ENCODE measurements around the gene BHLHA9. TPM values are rescaled to one million over a fixed set of nuclear protein-coding genes. Genes with fewer than 3 reads are reported as not detected.

BHLHA9 gene
- total RNA-seq, 1 donor from 2014 or later, result not detected

DNA sequence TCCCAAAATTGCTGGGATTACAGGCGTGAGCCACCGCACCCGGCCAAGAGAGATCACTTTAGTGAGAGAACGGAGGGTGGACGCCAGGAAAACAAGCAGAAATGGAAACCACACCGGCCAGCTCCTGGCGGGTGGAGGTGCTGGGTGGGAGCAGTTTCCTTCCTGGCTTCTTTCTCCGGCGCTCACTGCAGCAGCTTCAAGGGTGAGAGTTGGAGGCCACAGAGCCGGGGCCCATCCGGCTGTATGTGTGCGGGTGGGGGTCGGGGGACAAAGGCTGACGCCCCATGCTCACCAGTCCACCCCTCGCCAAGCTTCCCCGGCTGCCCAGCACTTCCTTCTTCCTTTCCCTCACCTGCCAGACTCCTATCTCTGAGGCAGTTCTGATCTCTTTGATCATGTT lies 13.5 kb upstream of the BHLHA9 start:
- H3K4me3 Mint-ChIP-seq, result no peak overlapping the region
- H3K9me3 Mint-ChIP-seq, result no peaks in the 10 kb centered on the region
- no peaks in the 10 kb centered on the region for H3K36me3 Mint-ChIP-seq
- no peak for DNase-seq (ENCODE audit: extremely low spot score, unreplicated experiment)
- peaks cover 11% of the 10 kb centered on the region for H3K4me1 Mint-ChIP-seq (ENCODE audit: unreplicated experiment)
- no peak overlapping the region for H3K27ac Mint-ChIP-seq
- H3K27me3 Mint-ChIP-seq, result peaks cover 33% of the 10 kb centered on the region
- TF ChIP-seq, protein P1, sequence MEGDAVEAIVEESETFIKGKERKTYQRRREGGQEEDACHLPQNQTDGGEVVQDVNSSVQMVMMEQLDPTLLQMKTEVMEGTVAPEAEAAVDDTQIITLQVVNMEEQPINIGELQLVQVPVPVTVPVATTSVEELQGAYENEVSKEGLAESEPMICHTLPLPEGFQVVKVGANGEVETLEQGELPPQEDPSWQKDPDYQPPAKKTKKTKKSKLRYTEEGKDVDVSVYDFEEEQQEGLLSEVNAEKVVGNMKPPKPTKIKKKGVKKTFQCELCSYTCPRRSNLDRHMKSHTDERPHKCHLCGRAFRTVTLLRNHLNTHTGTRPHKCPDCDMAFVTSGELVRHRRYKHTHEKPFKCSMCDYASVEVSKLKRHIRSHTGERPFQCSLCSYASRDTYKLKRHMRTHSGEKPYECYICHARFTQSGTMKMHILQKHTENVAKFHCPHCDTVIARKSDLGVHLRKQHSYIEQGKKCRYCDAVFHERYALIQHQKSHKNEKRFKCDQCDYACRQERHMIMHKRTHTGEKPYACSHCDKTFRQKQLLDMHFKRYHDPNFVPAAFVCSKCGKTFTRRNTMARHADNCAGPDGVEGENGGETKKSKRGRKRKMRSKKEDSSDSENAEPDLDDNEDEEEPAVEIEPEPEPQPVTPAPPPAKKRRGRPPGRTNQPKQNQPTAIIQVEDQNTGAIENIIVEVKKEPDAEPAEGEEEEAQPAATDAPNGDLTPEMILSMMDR (conservative IDR thresholded peaks at IDR 0.05), result no peak

DNA sequence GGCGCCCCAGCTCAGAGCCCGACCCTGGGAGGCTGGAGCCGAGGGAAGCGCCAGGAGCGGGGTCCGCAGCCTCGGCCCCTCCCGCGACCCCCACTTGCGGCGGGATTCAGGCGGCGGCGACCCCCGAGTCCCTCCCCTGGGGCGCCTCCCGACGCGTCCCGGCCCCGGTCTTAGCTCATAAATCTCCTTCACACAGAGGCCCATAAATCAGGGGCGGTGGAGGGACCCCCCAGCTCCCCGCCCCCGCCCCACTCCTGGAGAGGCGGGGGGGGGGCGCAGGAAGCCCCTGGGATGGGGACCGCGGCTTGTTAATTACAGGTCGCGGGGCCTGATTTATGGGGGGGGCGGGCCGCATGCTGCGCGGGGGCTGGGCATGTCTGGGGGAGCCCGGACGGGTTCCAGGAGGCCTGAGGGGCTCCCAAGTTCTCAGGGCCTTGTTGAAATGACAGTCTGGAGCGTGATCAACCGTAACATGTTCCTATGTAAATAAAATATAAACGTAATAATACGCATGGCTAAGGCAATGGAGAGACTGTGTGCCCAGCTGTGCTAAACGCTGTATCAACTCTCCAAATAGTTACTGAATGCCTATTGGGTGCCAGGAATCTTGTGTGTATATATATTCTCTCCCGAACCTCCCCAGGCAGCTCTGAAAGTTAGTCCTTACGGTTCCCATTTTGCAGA lies 10.0 kb upstream of the BHLHA9 start:
- H3K9me3 Mint-ChIP-seq, result no peaks in the 10 kb centered on the region
- H3K36me3 Mint-ChIP-seq, result no peaks in the 10 kb centered on the region
- H3K27me3 Mint-ChIP-seq, result peaks cover 28% of the 10 kb centered on the region
- peaks cover 4% of the 10 kb centered on the region for H3K4me1 Mint-ChIP-seq (ENCODE audit: unreplicated experiment)
- H3K27ac Mint-ChIP-seq, result no peak overlapping the region
- peak overlapping the region; percentile 60 for H3K4me3 Mint-ChIP-seq
- DNase-seq (ENCODE audit: extremely low spot score, unreplicated experiment), result no peak
- TF ChIP-seq, protein P1 (conservative IDR thresholded peaks at IDR 0.05), result no peak

DNA sequence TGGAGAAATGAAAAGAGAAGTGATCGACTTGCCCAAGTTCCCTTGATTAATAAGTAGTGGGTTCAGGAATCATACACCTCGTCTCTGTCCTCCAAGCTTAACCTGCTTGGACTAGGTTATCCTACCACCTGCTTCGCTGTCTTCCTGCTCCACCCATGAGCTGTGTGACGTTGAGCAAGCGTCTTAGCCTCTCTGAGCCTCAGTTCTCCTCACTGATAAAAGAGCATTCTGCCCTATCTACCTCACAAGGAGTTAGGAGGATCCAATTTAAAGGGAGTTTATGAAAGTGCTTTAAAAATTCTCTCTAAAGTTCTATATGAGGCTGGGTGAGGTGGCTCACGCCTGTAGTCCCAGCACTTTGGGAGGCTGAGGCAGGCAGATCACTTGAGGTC lies 9.5 kb upstream of the BHLHA9 start:
- Mint-ChIP-seq H3K9me3 (no peaks in the 10 kb centered on the region), H3K4me3 (peak overlapping the region; percentile 60)
- TF ChIP-seq, protein P1 (conservative IDR thresholded peaks at IDR 0.05), result no peak

DNA sequence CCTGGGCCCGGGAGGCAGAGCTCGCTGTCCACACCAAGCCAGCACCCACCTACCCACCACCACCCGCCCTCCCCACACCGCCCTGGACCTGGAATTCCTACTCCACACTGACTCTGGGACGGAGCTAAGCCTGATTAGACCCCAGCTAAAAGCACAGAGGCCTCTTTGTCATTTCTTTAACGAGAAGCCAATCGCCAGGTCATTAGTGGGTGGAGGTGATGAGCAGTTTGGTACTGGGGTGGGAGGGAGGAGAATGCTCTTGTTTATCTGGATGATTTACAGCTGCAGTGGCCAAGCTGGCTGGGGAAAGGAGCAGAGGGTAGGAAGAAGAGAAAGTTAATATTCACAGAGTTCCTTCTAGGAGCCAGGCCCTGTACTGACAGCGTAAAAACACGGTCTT lies 6.0 kb upstream of the BHLHA9 start:
- H3K4me1 Mint-ChIP-seq (ENCODE audit: unreplicated experiment), result peaks cover 9% of the 10 kb centered on the region

More for the DNA sequence above, 9.5 kb upstream of the BHLHA9 start:
- Mint-ChIP-seq H3K27me3 (peaks cover 24% of the 10 kb centered on the region), H3K27ac (no peak overlapping the region), H3K4me1 (ENCODE audit: unreplicated experiment) (peaks cover 4% of the 10 kb centered on the region), H3K36me3 (no peaks in the 10 kb centered on the region)
- no peak for DNase-seq (ENCODE audit: extremely low spot score, unreplicated experiment)

DNA sequence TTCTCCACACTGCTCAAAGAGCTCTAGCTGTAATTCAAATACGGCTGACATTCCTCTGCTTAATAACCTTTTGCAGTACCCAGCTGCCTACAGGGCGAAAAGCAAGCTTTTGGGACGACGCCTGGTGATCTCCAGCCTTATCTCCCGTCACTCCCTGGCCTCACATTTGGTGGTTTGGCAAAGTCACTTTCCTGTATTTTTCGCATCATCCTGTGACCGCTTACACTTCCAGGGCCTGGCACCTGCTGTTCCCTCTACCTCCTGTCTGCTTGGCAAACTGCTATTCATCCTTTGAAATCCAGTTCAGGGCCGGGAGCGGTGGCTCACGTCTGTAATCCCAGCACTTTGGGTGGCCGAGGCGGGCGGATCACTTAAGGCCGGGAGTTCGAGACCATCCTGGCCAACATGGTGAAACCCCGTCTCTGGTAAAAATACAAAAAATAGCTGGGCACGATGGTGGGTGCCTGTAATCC lies 2.7 kb upstream of the BHLHA9 start:
- no peak for DNase-seq (ENCODE audit: extremely low spot score, unreplicated experiment)
- TF ChIP-seq, protein P1 (conservative IDR thresholded peaks at IDR 0.05), result no peak
- Mint-ChIP-seq H3K4me1 (ENCODE audit: unreplicated experiment) (peaks cover 5% of the 10 kb centered on the region), H3K27me3 (peaks cover 4% of the 10 kb centered on the region), H3K9me3 (no peaks in the 10 kb centered on the region), H3K4me3 (peak overlapping the region; percentile 86), H3K27ac (peak overlapping the region; percentile 62), H3K36me3 (no peaks in the 10 kb centered on the region)

More for the DNA sequence above, 6.0 kb upstream of the BHLHA9 start:
- Mint-ChIP-seq H3K27me3 (peaks cover 12% of the 10 kb centered on the region), H3K9me3 (no peaks in the 10 kb centered on the region), H3K4me3 (peak overlapping the region; percentile 70), H3K27ac (peak overlapping the region; percentile 42), H3K36me3 (no peaks in the 10 kb centered on the region)
- no peak for DNase-seq (ENCODE audit: extremely low spot score, unreplicated experiment)
- TF ChIP-seq, protein P1 (conservative IDR thresholded peaks at IDR 0.05), result no peak
